Thyroid gland (tissue), 4 donors: ENCODE data around the gene LACRT. TPM values are rescaled to one million over a fixed set of nuclear protein-coding genes. Genes with fewer than 3 reads are reported as not detected.

ENCODE experiments used
- DNase-seq, 2 donors: peaks; one replicate each; pipeline ENCODE4 v3.0.0-alpha.2; 2019
- H3K27ac ChIP-seq, 3 donors: fragments of 200-600 bp; sonication (generic); 1 replicate in 2 of 3; 2 replicates in 1 of 3; pipeline ENCODE4 v1.5.1; 2016 to 2019; ENCODE audit warnings: mild to moderate bottlenecking in 1 of 3, moderate library complexity in 1 of 3
- H3K27me3 ChIP-seq: fragments of 200-600 bp; sonication (generic); one replicate; pipeline ENCODE4 v1.5.1; 2019
- H3K36me3 ChIP-seq, 2 donors: fragments of 200-600 bp; sonication (generic); one replicate each; pipeline ENCODE4 v1.5.1; 2016 to 2019
- H3K4me1 ChIP-seq, 2 donors: fragments of 200-600 bp; sonication (generic); one replicate each; pipeline ENCODE4 v1.5.1; 2017 to 2019
- H3K4me3 ChIP-seq, 3 donors: fragments of 200-600 bp; sonication (generic); replicated peaks in 1 of 3; 1 replicate in 2 of 3; 2 replicates in 1 of 3; pipeline ENCODE4 v1.5.1; 2016; ENCODE audit warnings: mild to moderate bottlenecking in 1 of 3
- H3K9me3 ChIP-seq: fragments of 200-600 bp; sonication (generic); one replicate; pipeline ENCODE4 v1.5.1; 2017
- CTCF ChIP-seq, 6 experiments: fragments of 200-600 bp in 3 of 6; fragments of 450-650 bp in 3 of 6; sonication (generic) in 3 of 6; IDR thresholded peaks; one replicate each; pipeline ENCODE4 v1.5.1; 2016 to 2019; ENCODE audit warnings: antibody characterized with exemption in 6 of 6, mild to moderate bottlenecking in 2 of 6, inconsistent platforms in 1 of 6, moderate library complexity in 1 of 6
- POLR2A ChIP-seq, 2 donors: fragments of 450-650 bp; IDR thresholded peaks; one replicate each; pipeline ENCODE4 v1.6.1; 2017; ENCODE audit warnings: antibody characterized with exemption in 2 of 2, mild to moderate bottlenecking in 2 of 2, moderate library complexity in 1 of 2
- WGBS, 2 donors: methylation state at CpG; one replicate each; pipeline ENCODE4 v1.1.5; 2017; 5-methylcytosine and 5-hydroxymethylcytosine counted together
- intact Hi-C: fragments of 100-400 bp; cut with DNase I; formaldehyde crosslinking; loops from one replicate; pipeline ENCODE4 v1.15.1; 2023
- total RNA-seq, 4 donors: library from RNA; depleted of rRNA; stranded (reverse); fragments of >200 nt; gene quantifications; one replicate each; pipeline ENCODE4 v1.2.3, GENCODE V29; 2016

LACRT gene
- total RNA-seq, 4 donors from 2014 or later = not detected

GRCh38 chr12:54603173-54603814, 31.4 kb downstream of the LACRT start:
- Histone ChIP-seq H3K27me3 (no peaks in the 10 kb centered on the region), H3K36me3 (no peaks in the 10 kb centered on the region), H3K9me3 (no peaks in the 10 kb centered on the region), H3K4me1 (peaks cover 5 to 15% of the 10 kb centered on the region in 2 donors), H3K4me3 (no peak overlapping the region), H3K27ac (no peak overlapping the region)
- TF ChIP-seq CTCF (IDR thresholded peaks at IDR 0.05) = peak; percentile 43 to 76 (median 60)
- no peak for TF ChIP-seq POLR2A (IDR thresholded peaks at IDR 0.05)
- DNase-seq = peak; percentile 57 to 72
- 28% methylated on average over 8 of the region's 8 CpGs for WGBS, 2 donors
- intact Hi-C loops = no loop called here

DNA sequence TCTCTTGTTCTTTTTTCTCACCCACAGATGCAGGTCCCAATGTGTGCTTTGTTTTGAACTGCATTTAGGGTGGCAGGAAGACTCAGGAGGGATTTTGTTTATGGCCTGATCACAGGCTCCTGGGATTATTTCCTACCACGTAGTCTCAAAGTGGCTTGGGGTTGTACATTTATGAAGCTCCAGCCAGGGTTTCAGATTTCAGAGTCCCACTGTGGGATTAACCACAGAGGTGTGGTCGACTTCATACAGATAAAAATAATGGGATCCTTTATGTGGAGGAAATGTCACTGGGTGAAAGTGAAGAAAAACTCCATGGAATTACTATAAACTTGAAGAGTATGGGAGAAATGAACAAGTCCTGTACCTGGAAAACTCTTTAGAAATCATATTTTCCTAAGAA, 32.0 kb downstream of the LACRT start:
- no peak overlapping the region for H3K27ac ChIP-seq
- H3K4me3 ChIP-seq = no peak overlapping the region
- no peaks in the 10 kb centered on the region for H3K27me3 ChIP-seq
- 52 to 61% methylated on average over 2 of the region's 2 CpGs for WGBS, 2 donors
- no peaks in the 10 kb centered on the region for H3K36me3 ChIP-seq
- H3K4me1 ChIP-seq = peaks cover 5 to 15% of the 10 kb centered on the region in 2 donors
- intact Hi-C loops = no loop called here
- DNase-seq = no peak
- TF ChIP-seq CTCF (IDR thresholded peaks at IDR 0.05) (no peak), POLR2A (IDR thresholded peaks at IDR 0.05) (no peak)
- H3K9me3 ChIP-seq = no peaks in the 10 kb centered on the region

DNA sequence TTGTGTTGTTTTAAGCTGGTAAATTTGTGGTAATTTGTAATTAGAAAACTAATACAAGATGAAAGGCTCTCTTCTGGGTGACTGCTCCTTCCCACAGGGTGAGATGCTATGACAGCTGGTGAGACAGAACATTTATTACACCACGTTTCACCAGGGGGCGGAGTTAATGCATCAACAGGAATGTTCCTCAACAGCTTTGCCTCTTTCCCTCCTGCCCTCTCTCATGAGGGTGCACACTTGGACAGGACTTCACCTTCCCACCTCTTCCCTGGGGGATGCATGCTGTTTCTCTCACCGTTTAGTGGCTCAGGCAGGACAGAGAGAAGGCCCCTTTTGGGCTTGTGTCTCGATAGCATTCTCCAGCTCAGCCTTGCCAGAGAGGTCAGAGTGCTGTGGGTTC, 32.9 kb downstream of the LACRT start:
- H3K4me1 ChIP-seq = peaks cover 5 to 15% of the 10 kb centered on the region in 2 donors
- 57 to 62% methylated on average over 4 of the region's 4 CpGs for WGBS, 2 donors
- no peak for DNase-seq
- H3K36me3 ChIP-seq = no peaks in the 10 kb centered on the region
- TF ChIP-seq POLR2A (IDR thresholded peaks at IDR 0.05) = no peak
- no peak for TF ChIP-seq CTCF (IDR thresholded peaks at IDR 0.05)
- no peaks in the 10 kb centered on the region for H3K27me3 ChIP-seq
- no peak overlapping the region for H3K4me3 ChIP-seq
- no peak overlapping the region for H3K27ac ChIP-seq
- intact Hi-C loops = no loop called here
- no peaks in the 10 kb centered on the region for H3K9me3 ChIP-seq

DNA sequence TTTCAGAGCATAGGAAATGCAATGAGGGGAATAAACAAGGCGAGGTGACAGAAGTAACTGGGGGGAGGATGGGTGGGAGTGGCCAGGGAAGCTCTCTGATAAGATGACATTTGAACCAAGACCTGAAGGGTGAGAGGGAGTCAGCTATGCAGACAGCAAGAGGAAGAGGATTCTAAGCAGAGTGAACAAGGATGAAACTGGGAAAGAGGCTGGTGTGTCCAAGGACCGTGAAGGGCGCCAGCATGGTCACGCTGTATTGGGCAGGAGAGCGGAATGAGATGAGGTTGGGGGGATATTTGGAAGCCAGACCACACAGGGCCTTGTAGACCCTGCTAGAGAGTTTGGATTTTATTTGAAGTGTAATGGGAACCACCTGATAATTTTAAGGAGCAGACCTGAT, 35.7 kb downstream of the LACRT start:
- Histone ChIP-seq H3K4me1 (peaks cover 5 to 15% of the 10 kb centered on the region in 2 donors), H3K9me3 (no peaks in the 10 kb centered on the region), H3K4me3 (no peak overlapping the region), H3K36me3 (no peaks in the 10 kb centered on the region), H3K27me3 (no peaks in the 10 kb centered on the region), H3K27ac (no peak overlapping the region)
- TF ChIP-seq POLR2A (IDR thresholded peaks at IDR 0.05) = no peak
- TF ChIP-seq CTCF (IDR thresholded peaks at IDR 0.05) = no peak
- peak in 1 of 2 donors; percentile 36 for DNase-seq
- intact Hi-C loops = no loop called here
- 41 to 42% methylated on average over 5 of the region's 5 CpGs for WGBS, 2 donors

DNA sequence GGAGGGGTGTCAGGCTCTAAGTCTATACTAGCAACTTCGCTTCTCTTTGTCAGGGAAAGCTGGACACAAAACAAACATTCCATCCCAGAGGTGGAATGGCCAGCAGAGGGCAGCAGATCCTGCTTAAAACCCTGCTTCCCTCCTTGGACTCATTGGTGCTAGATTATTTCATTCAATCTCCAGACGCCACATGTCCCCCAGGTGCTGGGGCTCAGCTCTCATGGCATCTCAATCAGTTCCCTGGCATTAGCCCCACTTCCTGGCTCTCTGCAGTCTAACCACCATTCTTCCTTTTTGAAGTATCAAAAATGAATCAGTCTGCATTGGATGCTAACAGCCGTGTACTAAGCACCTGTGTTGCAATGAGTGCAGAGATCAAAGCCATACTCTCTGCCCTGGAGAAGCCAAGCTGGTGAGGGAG, 38.2 kb downstream of the LACRT start:
- 15 to 23% methylated on average over 3 of the region's 3 CpGs for WGBS, 2 donors
- Histone ChIP-seq H3K27me3 (no peaks in the 10 kb centered on the region), H3K9me3 (no peaks in the 10 kb centered on the region), H3K4me1 (peaks cover 5 to 10% of the 10 kb centered on the region in 2 donors), H3K4me3 (no peak overlapping the region), H3K36me3 (no peaks in the 10 kb centered on the region), H3K27ac (no peak overlapping the region)
- TF ChIP-seq CTCF (IDR thresholded peaks at IDR 0.05) (peak; percentile 48 to 84 (median 54)), POLR2A (IDR thresholded peaks at IDR 0.05) (no peak)
- DNase-seq = peak; percentile 71 to 76
- intact Hi-C loops = no loop called here
